ENCODE results near the gene DNAH2. TPM values are rescaled to one million over a fixed set of nuclear protein-coding genes. Genes with fewer than 3 reads are reported as not detected.

Gene DNAH2
- total and polyA plus RNA-seq, 9 of the 15 experiments (the other 6 are each of a cell fraction or from before 2014, with no cell fraction given) = 0.03 TPM; not detected in 8

DNA sequence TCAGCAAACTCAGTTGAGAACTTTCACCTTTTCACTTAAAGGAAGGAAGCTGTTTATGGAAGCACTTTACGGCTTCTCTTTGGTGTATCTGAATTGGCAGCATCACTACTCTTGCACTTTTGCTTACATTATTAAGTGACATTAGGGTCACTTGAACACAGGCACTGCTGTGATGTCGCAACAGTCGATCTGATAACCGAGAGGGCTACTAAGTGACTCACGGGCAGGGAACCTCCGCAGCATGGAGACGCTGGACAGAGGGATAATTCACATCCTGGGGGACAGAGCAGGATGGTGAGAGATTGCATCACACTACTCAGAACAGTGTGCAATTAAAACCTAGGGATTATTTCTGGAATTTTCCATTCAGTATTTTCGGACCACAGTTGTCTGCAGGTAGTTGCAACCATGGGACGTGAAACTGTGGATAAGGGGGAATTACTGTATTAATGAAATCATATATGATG is 56.5 kb downstream of the DNAH2 start (continued):
- no peak for TF ChIP-seq MBD1 (CRISPR knock-in tag; IDR thresholded peaks at IDR 0.05)
- no peak for TF ChIP-seq RAD21 (CRISPR knock-in tag; conservative IDR thresholded peaks at IDR 0.05 in 1 of 2, IDR thresholded peaks at IDR 0.05 in 1 of 2)
- TF ChIP-seq ARID1B (IDR thresholded peaks at IDR 0.05) = peak; percentile 29; the same call in 1 of the 2 replicates
- no peak for TF ChIP-seq TCF3 (CRISPR knock-in tag; IDR thresholded peaks at IDR 0.05)
- TF ChIP-seq, protein P1, sequence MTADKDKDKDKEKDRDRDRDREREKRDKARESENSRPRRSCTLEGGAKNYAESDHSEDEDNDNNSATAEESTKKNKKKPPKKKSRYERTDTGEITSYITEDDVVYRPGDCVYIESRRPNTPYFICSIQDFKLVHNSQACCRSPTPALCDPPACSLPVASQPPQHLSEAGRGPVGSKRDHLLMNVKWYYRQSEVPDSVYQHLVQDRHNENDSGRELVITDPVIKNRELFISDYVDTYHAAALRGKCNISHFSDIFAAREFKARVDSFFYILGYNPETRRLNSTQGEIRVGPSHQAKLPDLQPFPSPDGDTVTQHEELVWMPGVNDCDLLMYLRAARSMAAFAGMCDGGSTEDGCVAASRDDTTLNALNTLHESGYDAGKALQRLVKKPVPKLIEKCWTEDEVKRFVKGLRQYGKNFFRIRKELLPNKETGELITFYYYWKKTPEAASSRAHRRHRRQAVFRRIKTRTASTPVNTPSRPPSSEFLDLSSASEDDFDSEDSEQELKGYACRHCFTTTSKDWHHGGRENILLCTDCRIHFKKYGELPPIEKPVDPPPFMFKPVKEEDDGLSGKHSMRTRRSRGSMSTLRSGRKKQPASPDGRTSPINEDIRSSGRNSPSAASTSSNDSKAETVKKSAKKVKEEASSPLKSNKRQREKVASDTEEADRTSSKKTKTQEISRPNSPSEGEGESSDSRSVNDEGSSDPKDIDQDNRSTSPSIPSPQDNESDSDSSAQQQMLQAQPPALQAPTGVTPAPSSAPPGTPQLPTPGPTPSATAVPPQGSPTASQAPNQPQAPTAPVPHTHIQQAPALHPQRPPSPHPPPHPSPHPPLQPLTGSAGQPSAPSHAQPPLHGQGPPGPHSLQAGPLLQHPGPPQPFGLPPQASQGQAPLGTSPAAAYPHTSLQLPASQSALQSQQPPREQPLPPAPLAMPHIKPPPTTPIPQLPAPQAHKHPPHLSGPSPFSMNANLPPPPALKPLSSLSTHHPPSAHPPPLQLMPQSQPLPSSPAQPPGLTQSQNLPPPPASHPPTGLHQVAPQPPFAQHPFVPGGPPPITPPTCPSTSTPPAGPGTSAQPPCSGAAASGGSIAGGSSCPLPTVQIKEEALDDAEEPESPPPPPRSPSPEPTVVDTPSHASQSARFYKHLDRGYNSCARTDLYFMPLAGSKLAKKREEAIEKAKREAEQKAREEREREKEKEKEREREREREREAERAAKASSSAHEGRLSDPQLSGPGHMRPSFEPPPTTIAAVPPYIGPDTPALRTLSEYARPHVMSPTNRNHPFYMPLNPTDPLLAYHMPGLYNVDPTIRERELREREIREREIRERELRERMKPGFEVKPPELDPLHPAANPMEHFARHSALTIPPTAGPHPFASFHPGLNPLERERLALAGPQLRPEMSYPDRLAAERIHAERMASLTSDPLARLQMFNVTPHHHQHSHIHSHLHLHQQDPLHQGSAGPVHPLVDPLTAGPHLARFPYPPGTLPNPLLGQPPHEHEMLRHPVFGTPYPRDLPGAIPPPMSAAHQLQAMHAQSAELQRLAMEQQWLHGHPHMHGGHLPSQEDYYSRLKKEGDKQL (CRISPR knock-in tag; IDR thresholded peaks at IDR 0.05; ENCODE audit: borderline replicate concordance) = no peak
- TF ChIP-seq RCOR1 (IDR thresholded peaks at IDR 0.05; ENCODE audit: borderline replicate concordance in 1 of 2, low read depth in 2 of 2, low read length in 2 of 2) = 0 out of 4 replicates have a peak, but pooled peaks of 1 of the 2 experiments have one; percentile 23
- TF ChIP-seq SMAD1 (IDR thresholded peaks at IDR 0.05; ENCODE audit: low read depth, low read length, partially characterized antibody) = no peak
- TF ChIP-seq CEBPB (tag; IDR thresholded peaks at IDR 0.05) = peak; percentile 96
- no peak for TF ChIP-seq MEIS2 (IDR thresholded peaks at IDR 0.05; ENCODE audit: partially characterized antibody)
- TF ChIP-seq CHCHD3 (CRISPR knock-in tag; IDR thresholded peaks at IDR 0.05) = no peak
- no peak for TF ChIP-seq ZNF79 (CRISPR knock-in tag; IDR thresholded peaks at IDR 0.05; ENCODE audit: low read depth)
- TF ChIP-seq STAT5A (IDR thresholded peaks at IDR 0.05; ENCODE audit: borderline replicate concordance, low read length) = no peak
- TF ChIP-seq JUN (IDR thresholded peaks at IDR 0.05; ENCODE audit: borderline replicate concordance, low read depth, low read length) = peak; percentile 77; the same call in 1 of the 2 replicates
- TF ChIP-seq JUN (CRISPR knock-in tag; IDR thresholded peaks at IDR 0.05; ENCODE audit: borderline replicate concordance) = no peak
- TF ChIP-seq, protein P2, sequence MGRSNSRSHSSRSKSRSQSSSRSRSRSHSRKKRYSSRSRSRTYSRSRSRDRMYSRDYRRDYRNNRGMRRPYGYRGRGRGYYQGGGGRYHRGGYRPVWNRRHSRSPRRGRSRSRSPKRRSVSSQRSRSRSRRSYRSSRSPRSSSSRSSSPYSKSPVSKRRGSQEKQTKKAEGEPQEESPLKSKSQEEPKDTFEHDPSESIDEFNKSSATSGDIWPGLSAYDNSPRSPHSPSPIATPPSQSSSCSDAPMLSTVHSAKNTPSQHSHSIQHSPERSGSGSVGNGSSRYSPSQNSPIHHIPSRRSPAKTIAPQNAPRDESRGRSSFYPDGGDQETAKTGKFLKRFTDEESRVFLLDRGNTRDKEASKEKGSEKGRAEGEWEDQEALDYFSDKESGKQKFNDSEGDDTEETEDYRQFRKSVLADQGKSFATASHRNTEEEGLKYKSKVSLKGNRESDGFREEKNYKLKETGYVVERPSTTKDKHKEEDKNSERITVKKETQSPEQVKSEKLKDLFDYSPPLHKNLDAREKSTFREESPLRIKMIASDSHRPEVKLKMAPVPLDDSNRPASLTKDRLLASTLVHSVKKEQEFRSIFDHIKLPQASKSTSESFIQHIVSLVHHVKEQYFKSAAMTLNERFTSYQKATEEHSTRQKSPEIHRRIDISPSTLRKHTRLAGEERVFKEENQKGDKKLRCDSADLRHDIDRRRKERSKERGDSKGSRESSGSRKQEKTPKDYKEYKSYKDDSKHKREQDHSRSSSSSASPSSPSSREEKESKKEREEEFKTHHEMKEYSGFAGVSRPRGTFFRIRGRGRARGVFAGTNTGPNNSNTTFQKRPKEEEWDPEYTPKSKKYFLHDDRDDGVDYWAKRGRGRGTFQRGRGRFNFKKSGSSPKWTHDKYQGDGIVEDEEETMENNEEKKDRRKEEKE (IDR thresholded peaks at IDR 0.05; ENCODE audit: borderline replicate concordance in 1 of 2, control insufficient read depth in 1 of 2, low read depth in 2 of 2, low read length in 1 of 2) = no peak
- no peak for TF ChIP-seq CBFB (CRISPR knock-in tag; IDR thresholded peaks at IDR 0.05)
- no peak for TF ChIP-seq ZNF384 (IDR thresholded peaks at IDR 0.05; ENCODE audit: low read depth, low read length)
- no peak for TF ChIP-seq RHOXF2B (CRISPR knock-in tag; conservative IDR thresholded peaks at IDR 0.05)

Measured in K562 (cell line).